ENCODE data around the gene AKR1C4.

- peak; percentile 14 for TF ChIP-seq CTCF (IDR thresholded peaks at IDR 0.05)
- no peak for TF ChIP-seq EZH2 (IDR thresholded peaks at IDR 0.05)
Measured at GRCh38 chr10:5199398-5199797, 2.8 kb downstream of the AKR1C4 start.
